ENCODE measurements around the gene CDKN1C. TPM values are rescaled to one million over a fixed set of nuclear protein-coding genes. Genes with fewer than 3 reads are reported as not detected.

Gene CDKN1C
- total RNA-seq, 1 donor from 2014 or later, result 1.4 TPM

DNA sequence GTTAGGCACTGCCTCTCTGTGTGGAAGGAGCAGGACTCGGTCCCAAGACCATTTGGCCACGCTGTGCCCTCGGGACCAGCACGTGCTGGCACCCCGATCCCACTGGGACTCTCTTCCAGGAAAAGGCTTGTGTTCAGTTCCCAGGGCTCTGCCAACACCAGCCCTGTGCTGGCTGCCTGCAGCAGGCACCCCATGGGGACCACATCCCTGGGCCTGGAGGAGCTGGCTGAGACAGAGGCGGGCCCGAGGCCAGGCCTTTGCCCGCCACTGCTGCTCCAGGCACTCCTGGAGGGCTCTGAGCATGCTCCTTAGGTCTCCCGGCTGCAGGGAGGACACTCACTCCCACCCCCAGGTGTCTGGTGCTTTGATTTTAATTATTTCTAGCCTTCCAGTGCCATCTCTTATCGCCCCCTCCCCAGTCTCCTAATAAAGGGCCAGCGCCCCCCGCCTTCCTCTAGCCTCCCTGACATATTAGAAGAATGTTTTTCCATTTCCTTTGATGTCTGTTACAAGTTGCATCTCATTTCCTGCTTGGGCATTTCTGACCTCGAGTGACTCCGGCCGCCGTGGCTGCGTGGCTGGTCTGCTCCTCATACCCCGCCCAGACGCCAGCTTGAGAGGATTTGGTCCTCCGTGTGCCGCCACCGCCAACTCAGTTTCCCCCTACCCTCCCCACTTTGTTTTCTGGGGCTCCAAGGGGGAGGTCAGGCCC, 14.4 kb downstream of the CDKN1C start:
- TF ChIP-seq, protein P1, sequence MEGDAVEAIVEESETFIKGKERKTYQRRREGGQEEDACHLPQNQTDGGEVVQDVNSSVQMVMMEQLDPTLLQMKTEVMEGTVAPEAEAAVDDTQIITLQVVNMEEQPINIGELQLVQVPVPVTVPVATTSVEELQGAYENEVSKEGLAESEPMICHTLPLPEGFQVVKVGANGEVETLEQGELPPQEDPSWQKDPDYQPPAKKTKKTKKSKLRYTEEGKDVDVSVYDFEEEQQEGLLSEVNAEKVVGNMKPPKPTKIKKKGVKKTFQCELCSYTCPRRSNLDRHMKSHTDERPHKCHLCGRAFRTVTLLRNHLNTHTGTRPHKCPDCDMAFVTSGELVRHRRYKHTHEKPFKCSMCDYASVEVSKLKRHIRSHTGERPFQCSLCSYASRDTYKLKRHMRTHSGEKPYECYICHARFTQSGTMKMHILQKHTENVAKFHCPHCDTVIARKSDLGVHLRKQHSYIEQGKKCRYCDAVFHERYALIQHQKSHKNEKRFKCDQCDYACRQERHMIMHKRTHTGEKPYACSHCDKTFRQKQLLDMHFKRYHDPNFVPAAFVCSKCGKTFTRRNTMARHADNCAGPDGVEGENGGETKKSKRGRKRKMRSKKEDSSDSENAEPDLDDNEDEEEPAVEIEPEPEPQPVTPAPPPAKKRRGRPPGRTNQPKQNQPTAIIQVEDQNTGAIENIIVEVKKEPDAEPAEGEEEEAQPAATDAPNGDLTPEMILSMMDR (IDR thresholded peaks at IDR 0.05), result no peak
- Mint-ChIP-seq H3K27me3 (peaks cover 37% of the 10 kb centered on the region), H3K9me3 (no peaks in the 10 kb centered on the region), H3K4me3 (no peak overlapping the region), H3K36me3 (ENCODE audit: low read depth) (no peaks in the 10 kb centered on the region), H3K27ac (no peak overlapping the region), H3K4me1 (peaks cover 8% of the 10 kb centered on the region)
- no peak for ATAC-seq (ENCODE audit: low read depth)
- intact Hi-C loops (cut with micrococcal nuclease), result no loop called here
- ChIA-PET CTCF (no interaction called here), POLR2A (no interaction called here)
- DNase-seq, result no peak

DNA sequence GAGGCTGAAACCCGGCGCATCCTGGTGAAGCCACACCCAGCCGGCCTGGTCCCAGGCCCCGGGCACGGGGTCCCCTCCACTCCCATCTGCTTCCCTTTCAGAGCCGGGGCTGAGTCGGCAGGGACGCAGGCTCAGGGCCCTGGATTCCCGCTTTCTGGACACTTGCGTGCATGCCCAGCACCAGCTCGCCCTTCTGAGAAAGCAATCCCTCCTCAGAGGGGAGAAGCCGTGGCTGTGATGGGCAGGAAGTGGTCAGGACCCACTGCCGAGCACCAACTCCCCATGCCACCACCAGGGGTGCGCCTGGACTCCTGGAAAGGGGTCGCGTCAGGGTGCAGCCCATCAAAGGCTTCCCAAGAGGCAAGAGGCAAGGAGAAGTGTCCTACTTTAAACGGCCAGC, 15.1 kb downstream of the CDKN1C start:
- peaks cover 8% of the 10 kb centered on the region for H3K4me1 Mint-ChIP-seq
- intact Hi-C loops (cut with micrococcal nuclease), result no loop called here
- ATAC-seq (ENCODE audit: low read depth) (no peak), DNase-seq (no peak)
- TF ChIP-seq, protein P1 (IDR thresholded peaks at IDR 0.05), result no peak
- ChIA-PET CTCF (no interaction called here), POLR2A (no interaction called here)
- H3K27me3 Mint-ChIP-seq, result peaks cover 33% of the 10 kb centered on the region
- H3K27ac Mint-ChIP-seq, result no peak overlapping the region
- H3K9me3 Mint-ChIP-seq, result no peaks in the 10 kb centered on the region
- no peaks in the 10 kb centered on the region for H3K36me3 Mint-ChIP-seq (ENCODE audit: low read depth)
- H3K4me3 Mint-ChIP-seq, result no peak overlapping the region

DNA sequence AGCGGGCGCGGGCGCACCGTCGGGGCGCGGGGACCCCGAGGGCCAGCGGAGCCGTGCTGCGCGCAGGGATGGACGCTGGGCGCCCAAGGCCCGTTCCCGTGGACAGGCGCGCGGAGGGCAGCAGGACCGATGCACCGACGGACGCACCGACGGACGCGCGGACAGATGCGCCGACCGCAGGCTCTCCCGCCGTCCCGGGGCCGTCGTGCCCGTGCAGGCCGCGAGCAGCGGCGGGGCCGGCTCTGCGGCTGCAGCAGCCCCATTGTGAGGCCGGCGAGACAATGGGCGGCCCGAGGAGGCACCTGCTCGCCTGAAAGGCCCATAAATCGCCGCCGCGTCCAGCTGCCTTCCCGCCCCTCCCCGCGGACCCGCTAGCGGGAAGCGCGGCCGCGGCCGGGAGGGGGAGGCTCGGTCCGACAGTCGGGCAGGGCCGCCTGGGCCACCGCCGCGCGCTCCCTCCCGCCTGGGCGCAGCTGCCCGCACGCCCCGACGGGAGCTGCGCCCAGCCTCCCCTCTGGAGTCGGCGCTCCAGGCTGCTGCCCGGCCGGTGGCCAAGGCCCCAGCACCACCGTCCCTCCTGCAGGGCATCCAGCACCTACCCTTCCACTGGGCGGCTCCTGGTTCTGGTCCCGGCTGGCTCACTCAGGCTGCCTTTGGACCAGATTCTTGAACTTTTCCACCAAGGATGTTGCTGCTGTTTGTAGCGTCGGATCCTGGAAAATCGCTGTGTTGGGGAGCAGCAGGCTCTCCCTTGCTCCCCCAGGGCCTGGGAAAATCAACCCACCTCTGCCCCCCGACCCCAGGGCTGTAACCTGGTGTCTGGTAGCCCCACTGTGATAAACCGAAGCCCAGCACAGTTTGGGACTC, 15.8 kb downstream of the CDKN1C start:
- H3K4me1 Mint-ChIP-seq, result peaks cover 8% of the 10 kb centered on the region
- intact Hi-C loops (cut with micrococcal nuclease), result no loop called here
- ChIA-PET CTCF (interaction anchor here (1.7 kb wide), 1 partner anchor 337 kb away, joined by 4 read pairs; no protein-coding TSS in a partner anchor), POLR2A (no interaction called here)
- DNase-seq (no peak), ATAC-seq (ENCODE audit: low read depth) (no peak)
- no peaks in the 10 kb centered on the region for H3K36me3 Mint-ChIP-seq (ENCODE audit: low read depth)
- no peak overlapping the region for H3K4me3 Mint-ChIP-seq
- H3K27ac Mint-ChIP-seq, result no peak overlapping the region
- H3K27me3 Mint-ChIP-seq, result peaks cover 31% of the 10 kb centered on the region
- no peaks in the 10 kb centered on the region for H3K9me3 Mint-ChIP-seq
- TF ChIP-seq, protein P1 (IDR thresholded peaks at IDR 0.05), result no peak

DNA sequence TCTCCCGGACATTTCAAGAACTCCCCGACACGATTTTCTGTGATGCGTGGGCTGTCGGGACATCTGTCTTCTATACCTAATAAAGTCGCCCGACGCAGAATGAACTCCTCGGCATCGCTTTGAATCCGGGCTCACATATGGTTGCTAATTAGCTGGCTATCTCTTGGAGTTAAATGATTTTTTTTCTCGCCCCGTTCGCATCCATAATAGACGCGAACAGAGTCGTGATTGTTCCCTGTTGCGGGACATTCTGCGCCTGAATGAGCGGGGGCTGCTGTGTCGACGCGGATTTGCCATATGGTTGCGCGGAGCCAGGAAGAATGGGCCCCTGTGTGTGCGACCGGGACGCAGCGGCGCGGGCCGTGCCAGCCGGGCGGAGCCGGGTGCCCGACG, 16.4 kb downstream of the CDKN1C start:
- Mint-ChIP-seq H3K4me3 (peak overlapping the region; percentile 24), H3K9me3 (no peaks in the 10 kb centered on the region), H3K27me3 (peaks cover 37% of the 10 kb centered on the region), H3K4me1 (peaks cover 8% of the 10 kb centered on the region), H3K27ac (no peak overlapping the region), H3K36me3 (ENCODE audit: low read depth) (no peaks in the 10 kb centered on the region)
- ChIA-PET POLR2A (no interaction called here), CTCF (interaction anchor here (1.7 kb wide), 1 partner anchor 336 kb away, joined by 4 read pairs; no protein-coding TSS in a partner anchor)
- TF ChIP-seq, protein P1 (IDR thresholded peaks at IDR 0.05), result no peak
- intact Hi-C loops (cut with micrococcal nuclease), result no loop called here
- no peak for DNase-seq
- ATAC-seq (ENCODE audit: low read depth), result no peak

DNA sequence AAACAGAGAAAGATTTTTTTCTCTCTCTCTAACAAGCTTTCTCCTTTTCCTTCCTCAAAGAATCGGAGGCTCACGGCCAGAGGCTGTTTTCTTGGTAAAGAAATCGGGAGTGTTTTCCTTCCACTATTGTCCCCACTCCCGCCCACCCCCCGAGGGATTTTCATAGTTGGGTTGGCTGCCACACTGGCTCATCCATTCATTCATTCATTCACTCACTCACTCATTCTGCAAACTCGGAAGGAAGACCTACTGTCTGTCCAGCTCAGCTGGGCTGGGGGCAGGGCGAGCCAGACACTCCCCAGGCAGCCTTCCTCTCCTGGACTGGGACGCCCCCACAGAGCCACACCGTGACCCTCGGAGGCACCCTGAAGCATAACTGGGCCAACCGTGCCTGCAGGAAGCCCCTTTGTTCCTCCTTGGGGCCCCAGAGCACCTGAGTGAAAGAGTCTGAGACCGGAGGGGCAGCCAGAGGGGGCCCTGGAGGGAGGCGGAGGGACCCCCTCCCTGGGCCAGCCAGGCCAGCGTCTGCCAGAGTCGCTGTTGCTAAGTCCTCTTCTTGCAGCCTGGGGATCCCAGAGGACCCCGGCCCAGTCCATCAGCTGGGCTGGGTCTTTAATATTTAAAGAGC, 17.0 kb downstream of the CDKN1C start:
- peaks cover 8% of the 10 kb centered on the region for H3K4me1 Mint-ChIP-seq

More for the DNA sequence above, 17.0 kb downstream of the CDKN1C start:
- CTCF ChIA-PET, result interaction anchor here (1.7 kb wide), 1 partner anchor 336 kb away, joined by 4 read pairs; no protein-coding TSS in a partner anchor
- ATAC-seq (ENCODE audit: low read depth), result no peak
- POLR2A ChIA-PET, result no interaction called here
- Mint-ChIP-seq H3K9me3 (no peaks in the 10 kb centered on the region), H3K4me3 (peak overlapping the region; percentile 37), H3K27ac (no peak overlapping the region), H3K27me3 (peaks cover 41% of the 10 kb centered on the region), H3K36me3 (ENCODE audit: low read depth) (no peaks in the 10 kb centered on the region)
- TF ChIP-seq, protein P1 (IDR thresholded peaks at IDR 0.05), result no peak
- intact Hi-C loops (cut with micrococcal nuclease), result no loop called here
- no peak for DNase-seq

All from activated B cell treated with CpG ODN at 0.5 μM for 24 hours (primary cell).